Neural progenitor cell (in vitro differentiated cells): ENCODE data around the gene PNMA8C.

Experiments used
- EZH2 ChIP-seq: fragments of 200-600 bp; sonication (generic); IDR thresholded peaks from 2 replicates; pipeline ENCODE4 v1.6.1; 2017; ENCODE audit warnings: antibody characterized with exemption, mild to moderate bottlenecking, moderate library complexity
- EZH2phosphoT487 ChIP-seq: fragments of 200-600 bp; sonication (generic); IDR thresholded peaks from 2 replicates; pipeline ENCODE4 v1.6.1; 2017; ENCODE audit warnings: antibody characterized with exemption
- TF ChIP-seq, protein P1 (sequence below): fragments of 200-600 bp; sonication (generic); IDR thresholded peaks from 2 replicates; pipeline ENCODE4 v1.5.1; 2017; ENCODE audit warnings: antibody characterized with exemption, mild to moderate bottlenecking

DNA sequence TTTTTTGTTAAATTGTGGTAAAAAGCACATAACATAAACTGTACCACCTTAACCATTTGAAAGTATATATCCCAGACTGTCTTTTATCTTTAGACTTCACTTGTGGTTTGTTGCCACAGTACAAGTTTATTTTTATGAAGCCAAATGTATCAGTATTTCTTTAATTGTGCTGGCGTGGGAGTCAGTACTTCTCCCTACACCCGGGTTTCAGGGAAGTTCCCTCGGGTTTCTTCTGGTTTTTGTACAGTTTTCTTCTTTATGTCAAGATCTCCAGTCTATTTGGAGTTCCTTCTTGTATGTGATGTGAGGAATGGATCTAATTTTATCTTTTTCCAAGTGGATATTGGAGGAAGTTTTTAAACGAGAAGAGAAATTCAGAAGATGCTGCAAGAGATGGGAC lies 35.9 kb downstream of the PNMA8C start:
- TF ChIP-seq EZH2 (no peak), EZH2phosphoT487 (no peak)
- TF ChIP-seq, protein P1, sequence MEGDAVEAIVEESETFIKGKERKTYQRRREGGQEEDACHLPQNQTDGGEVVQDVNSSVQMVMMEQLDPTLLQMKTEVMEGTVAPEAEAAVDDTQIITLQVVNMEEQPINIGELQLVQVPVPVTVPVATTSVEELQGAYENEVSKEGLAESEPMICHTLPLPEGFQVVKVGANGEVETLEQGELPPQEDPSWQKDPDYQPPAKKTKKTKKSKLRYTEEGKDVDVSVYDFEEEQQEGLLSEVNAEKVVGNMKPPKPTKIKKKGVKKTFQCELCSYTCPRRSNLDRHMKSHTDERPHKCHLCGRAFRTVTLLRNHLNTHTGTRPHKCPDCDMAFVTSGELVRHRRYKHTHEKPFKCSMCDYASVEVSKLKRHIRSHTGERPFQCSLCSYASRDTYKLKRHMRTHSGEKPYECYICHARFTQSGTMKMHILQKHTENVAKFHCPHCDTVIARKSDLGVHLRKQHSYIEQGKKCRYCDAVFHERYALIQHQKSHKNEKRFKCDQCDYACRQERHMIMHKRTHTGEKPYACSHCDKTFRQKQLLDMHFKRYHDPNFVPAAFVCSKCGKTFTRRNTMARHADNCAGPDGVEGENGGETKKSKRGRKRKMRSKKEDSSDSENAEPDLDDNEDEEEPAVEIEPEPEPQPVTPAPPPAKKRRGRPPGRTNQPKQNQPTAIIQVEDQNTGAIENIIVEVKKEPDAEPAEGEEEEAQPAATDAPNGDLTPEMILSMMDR, result no peak
